ENCODE measurements around the gene B3GAT1.

The B3GAT1 gene

GRCh38 chr11:134333312-134333711, 78.7 kb downstream of the B3GAT1 start:
- DNase-seq (ENCODE audit: low read depth) = no peak

GRCh38 chr11:134332782-134333181, 79.3 kb downstream of the B3GAT1 start:
- DNase-seq (ENCODE audit: low read depth) = no peak

GRCh38 chr11:134332189-134332631, 79.8 kb downstream of the B3GAT1 start:
- DNase-seq (ENCODE audit: low read depth) = no peak

GRCh38 chr11:134331354-134332188, 80.5 kb downstream of the B3GAT1 start, which contains the start of gene GLB1L2:
TSS of gene GLB1L2 (plus strand) at chr11:134331988. CDS start at chr11:134332062, 74 bp downstream.
- no peak for DNase-seq (ENCODE audit: low read depth)

- DNase-seq (ENCODE audit: low read depth) = no peak
Observed at GRCh38 chr11:134330611-134331353, 81.3 kb downstream of the B3GAT1 start.

All from fibroblast of gingiva (primary cell).